H9 (cell line): ENCODE measurements around the gene TRIP10. TPM values are rescaled to one million over a fixed set of nuclear protein-coding genes. Genes with fewer than 3 reads are reported as not detected.
A peak's percentile ranks its signal among the peaks of the same experiment; 100 is the strongest.

Source experiments
- DNase-seq: peaks from one replicate; pipeline ENCODE4 v3.0.0-alpha.2; 2017
- H2AFZ ChIP-seq: one replicate; pipeline ENCODE4 v1.6.1; 2013; ENCODE audit warnings: mild to moderate bottlenecking, low read length, control low read depth, moderate library complexity
- H2AK5ac ChIP-seq: 2 replicates; pipeline ENCODE4 v1.6.1; 2013; ENCODE audit warnings: low read length, control low read depth, mixed read lengths; ENCODE audit not compliant: insufficient read length
- H2BK120ac ChIP-seq: one replicate; pipeline ENCODE4 v1.6.1; 2013; ENCODE audit warnings: low read depth, mild to moderate bottlenecking, low read length, control low read depth, inconsistent platforms; ENCODE audit not compliant: poor library complexity, severe bottlenecking
- H2BK12ac ChIP-seq: 2 replicates; pipeline ENCODE4 v1.6.1; 2013; ENCODE audit warnings: low read length, control low read depth, mixed read lengths, low read depth; ENCODE audit not compliant: insufficient read length
- H2BK15ac ChIP-seq: 2 replicates; pipeline ENCODE4 v1.6.1; 2013; ENCODE audit warnings: low read depth, low read length, control low read depth
- H2BK20ac ChIP-seq: one replicate; pipeline ENCODE4 v1.6.1; 2013; ENCODE audit warnings: low read depth, mild to moderate bottlenecking, low read length, control low read depth, inconsistent platforms; ENCODE audit not compliant: poor library complexity, severe bottlenecking
- H2BK5ac ChIP-seq: 2 replicates; pipeline ENCODE4 v1.6.1; 2013; ENCODE audit warnings: low read length, control low read depth, mixed read lengths; ENCODE audit not compliant: insufficient read length
- H3K14ac ChIP-seq: 2 replicates; pipeline ENCODE4 v1.6.1; 2013; ENCODE audit warnings: low read length, control low read depth; ENCODE audit not compliant: insufficient read depth
- H3K18ac ChIP-seq: 2 replicates; pipeline ENCODE4 v1.6.1; 2013; ENCODE audit warnings: low read depth, mild to moderate bottlenecking, mixed read lengths, low read length, control low read depth; ENCODE audit not compliant: insufficient read length
- H3K23ac ChIP-seq: 2 replicates; pipeline ENCODE4 v1.6.1; 2013; ENCODE audit warnings: low read length, control low read depth, mixed read lengths, low read depth; ENCODE audit not compliant: insufficient read length
- H3K23me2 ChIP-seq: 2 replicates; pipeline ENCODE4 v1.6.1; 2013; ENCODE audit warnings: low read depth, mild to moderate bottlenecking, mixed read lengths, low read length, control low read depth; ENCODE audit not compliant: insufficient read length, poor library complexity, severe bottlenecking
- H3K27ac ChIP-seq: 2 replicates; pipeline ENCODE4 v1.5.1; 2013; ENCODE audit warnings: low read length, control low read depth, mixed read lengths, low read depth; ENCODE audit not compliant: insufficient read length
- H3K27me3 ChIP-seq: 2 replicates; pipeline ENCODE4 v1.6.1; 2013; ENCODE audit warnings: low read length, control low read depth, inconsistent platforms; ENCODE audit not compliant: insufficient read depth
- H3K4ac ChIP-seq: 2 replicates; pipeline ENCODE4 v1.6.1; 2013; ENCODE audit warnings: low read depth, mild to moderate bottlenecking, control low read depth, inconsistent platforms, low read length, moderate library complexity
- H3K4me1 ChIP-seq: 2 replicates; pipeline ENCODE4 v1.6.1; 2013; ENCODE audit warnings: low read length, control low read depth, inconsistent platforms; ENCODE audit not compliant: insufficient read depth
- H3K4me2 ChIP-seq: 2 replicates; pipeline ENCODE4 v1.6.1; 2013; ENCODE audit warnings: low read length, control low read depth, mixed read lengths; ENCODE audit not compliant: insufficient read length, insufficient read depth
- H3K56ac ChIP-seq: 2 replicates; pipeline ENCODE4 v1.6.1; 2013; ENCODE audit warnings: low read depth, mild to moderate bottlenecking, mixed read lengths, low read length, control low read depth; ENCODE audit not compliant: insufficient read length
- H3K79me1 ChIP-seq: 2 replicates; pipeline ENCODE4 v1.6.1; 2013; ENCODE audit warnings: low read depth, mild to moderate bottlenecking, moderate library complexity, low read length, control low read depth, inconsistent platforms; ENCODE audit not compliant: insufficient read depth, poor library complexity, severe bottlenecking
- H3K79me2 ChIP-seq: 2 replicates; pipeline ENCODE4 v1.6.1; 2013; ENCODE audit warnings: low read length, control low read depth, inconsistent platforms; ENCODE audit not compliant: insufficient read depth
- H3K9ac ChIP-seq: 2 replicates; pipeline ENCODE4 v1.6.1; 2013; ENCODE audit warnings: low read length, control low read depth, mixed read lengths; ENCODE audit not compliant: insufficient read length; ENCODE audit errors: extremely low read depth
- H3K9me3 ChIP-seq: one replicate; pipeline ENCODE4 v1.6.1; 2013; ENCODE audit warnings: low read depth, low read length, inconsistent platforms; ENCODE audit not compliant: control insufficient read depth
- H3T11ph ChIP-seq: one replicate; pipeline ENCODE4 v1.6.1; 2013; ENCODE audit warnings: mild to moderate bottlenecking, low read length, control low read depth, inconsistent platforms
- H4K20me1 ChIP-seq: one replicate; pipeline ENCODE4 v1.6.1; 2013; ENCODE audit not compliant: control insufficient read depth, insufficient read length, insufficient read depth
- H4K5ac ChIP-seq: 2 replicates; pipeline ENCODE4 v1.6.1; 2013; ENCODE audit warnings: low read depth, mild to moderate bottlenecking, mixed read lengths, low read length, control low read depth; ENCODE audit not compliant: insufficient read length
- H4K8ac ChIP-seq: replicated peaks from 2 replicates; pipeline ENCODE4 v1.6.1; 2013; ENCODE audit warnings: low read length, control low read depth, mixed read lengths, low read depth; ENCODE audit not compliant: insufficient read length
- H4K91ac ChIP-seq: 2 replicates; pipeline ENCODE4 v1.6.1; 2013; ENCODE audit warnings: low read depth, mild to moderate bottlenecking, moderate library complexity, mixed read lengths, low read length, control low read depth; ENCODE audit not compliant: insufficient read length
- H3K27ac Mint-ChIP-seq, 3 experiments: 2 replicates in 2 of 3; 3 replicates in 1 of 3; pipeline ENCODE4 v1.8.0; 2020 to 2021; ENCODE audit warnings: mixed read lengths in 3 of 3, mild to moderate bottlenecking in 1 of 3, moderate library complexity in 1 of 3
- H3K27me3 Mint-ChIP-seq: 2 replicates; pipeline ENCODE4 v1.8.0; 2021; ENCODE audit warnings: low read depth, mild to moderate bottlenecking, moderate library complexity, mixed read lengths
- H3K36me3 Mint-ChIP-seq, 3 experiments: 2 replicates in 2 of 3; 3 replicates in 1 of 3; pipeline ENCODE4 v1.8.0; 2020 to 2021; ENCODE audit warnings: low read depth in 3 of 3, mixed read lengths in 3 of 3; ENCODE audit not compliant: insufficient read depth in 1 of 3
- H3K4me1 Mint-ChIP-seq, 2 experiments: 2 replicates each; pipeline ENCODE4 v1.8.0; 2020; ENCODE audit warnings: mixed read lengths in 2 of 2
- H3K4me3 Mint-ChIP-seq, 2 experiments: 2 replicates in 1 of 2; 3 replicates in 1 of 2; pipeline ENCODE4 v1.8.0; 2020 to 2021; ENCODE audit warnings: mild to moderate bottlenecking in 2 of 2, mixed read lengths in 2 of 2, moderate library complexity in 1 of 2
- H3K9me3 Mint-ChIP-seq, 2 experiments: 2 replicates in 1 of 2; 3 replicates in 1 of 2; pipeline ENCODE4 v1.8.0; 2020; ENCODE audit warnings: mild to moderate bottlenecking in 2 of 2, mixed read lengths in 2 of 2, moderate library complexity in 1 of 2
- WGBS: extraction: QIAGEN DNeasy Blood & Tissue Kit; methylation state at CpG from one replicate; pipeline ENCODE4 v1.1.7; 2013; ENCODE audit warnings: missing lambda C conversion rate, low lambda C conversion rate, mixed read lengths; ENCODE audit not compliant: insufficient read length; ENCODE audit errors: extremely low coverage; 5-methylcytosine and 5-hydroxymethylcytosine counted together
- total RNA-seq: library from RNA; stranded (reverse); gene quantifications from 2 replicates; pipeline ENCODE4 v1.2.1, GENCODE V29; 2021
- TF ChIP-seq, protein P1 (sequence below): fragments of 200-600 bp; sonication (generic); conservative IDR thresholded peaks from 3 replicates; pipeline ENCODE4 v1.8.0; 2021; ENCODE audit warnings: antibody characterized with exemption, mild to moderate bottlenecking

The TRIP10 gene
- total RNA-seq, 1 experiment from 2014 or later = 56.4 TPM

DNA sequence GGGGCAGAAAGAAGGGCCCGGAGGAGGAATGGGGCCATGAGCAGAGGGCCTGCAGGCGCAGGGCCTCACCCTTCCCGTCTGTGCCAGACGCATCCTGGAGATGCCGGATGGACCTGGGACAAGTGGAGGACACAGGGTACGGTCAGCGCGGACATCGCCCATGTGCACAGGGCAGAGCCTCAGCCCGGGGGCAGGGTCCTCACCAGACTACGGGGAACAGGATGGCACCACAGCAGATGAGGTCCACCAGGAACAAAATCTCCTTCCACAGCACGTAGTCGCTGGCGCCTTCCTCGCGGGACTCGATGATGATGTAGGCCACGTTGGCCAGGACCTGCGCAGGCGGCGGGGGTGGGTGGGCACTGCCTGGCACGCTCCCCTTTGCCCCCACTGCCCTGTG lies 7.7 kb upstream of the TRIP10 start:
- no peaks in the 10 kb centered on the region for H3K79me1 ChIP-seq
- H3K79me2 ChIP-seq = no peaks in the 10 kb centered on the region
- no peak overlapping the region for H3K4ac ChIP-seq
- Mint-ChIP-seq H3K27ac (no peak overlapping the region), H3K4me1 (peaks cover 17 to 28% of the 10 kb centered on the region in 2 experiments), H3K4me3 (no peak overlapping the region), H3K36me3 (peaks cover 5 to 16% (median 12%) of the 10 kb centered on the region in 3 experiments), H3K9me3 (no peaks in the 10 kb centered on the region), H3K27me3 (no peaks in the 10 kb centered on the region; the same call in 1 of the 2 replicates)
- no peak overlapping the region for H4K5ac ChIP-seq
- no CpG with 5 or more reads among the region's 22 CpGs for WGBS
- H3K27me3 ChIP-seq = no peaks in the 10 kb centered on the region
- no peak overlapping the region for H3K23ac ChIP-seq
- DNase-seq = peak; percentile 25
- no peak overlapping the region for H4K91ac ChIP-seq
- H3K56ac ChIP-seq = no peak overlapping the region
- TF ChIP-seq, protein P1, sequence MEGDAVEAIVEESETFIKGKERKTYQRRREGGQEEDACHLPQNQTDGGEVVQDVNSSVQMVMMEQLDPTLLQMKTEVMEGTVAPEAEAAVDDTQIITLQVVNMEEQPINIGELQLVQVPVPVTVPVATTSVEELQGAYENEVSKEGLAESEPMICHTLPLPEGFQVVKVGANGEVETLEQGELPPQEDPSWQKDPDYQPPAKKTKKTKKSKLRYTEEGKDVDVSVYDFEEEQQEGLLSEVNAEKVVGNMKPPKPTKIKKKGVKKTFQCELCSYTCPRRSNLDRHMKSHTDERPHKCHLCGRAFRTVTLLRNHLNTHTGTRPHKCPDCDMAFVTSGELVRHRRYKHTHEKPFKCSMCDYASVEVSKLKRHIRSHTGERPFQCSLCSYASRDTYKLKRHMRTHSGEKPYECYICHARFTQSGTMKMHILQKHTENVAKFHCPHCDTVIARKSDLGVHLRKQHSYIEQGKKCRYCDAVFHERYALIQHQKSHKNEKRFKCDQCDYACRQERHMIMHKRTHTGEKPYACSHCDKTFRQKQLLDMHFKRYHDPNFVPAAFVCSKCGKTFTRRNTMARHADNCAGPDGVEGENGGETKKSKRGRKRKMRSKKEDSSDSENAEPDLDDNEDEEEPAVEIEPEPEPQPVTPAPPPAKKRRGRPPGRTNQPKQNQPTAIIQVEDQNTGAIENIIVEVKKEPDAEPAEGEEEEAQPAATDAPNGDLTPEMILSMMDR = no peak
- no peak overlapping the region for H4K8ac ChIP-seq
- no peak overlapping the region for H3K18ac ChIP-seq
- no peak overlapping the region for H2BK120ac ChIP-seq
- H3K4me1 ChIP-seq = no peaks in the 10 kb centered on the region; the same call in 1 of the 2 replicates
- H3K9me3 ChIP-seq = no peaks in the 10 kb centered on the region
- H2AK5ac ChIP-seq = no peak overlapping the region
- H3K27ac ChIP-seq = no peak overlapping the region
- no peak overlapping the region for H2BK5ac ChIP-seq
- no peak overlapping the region for H3T11ph ChIP-seq
- no peak overlapping the region for H2BK12ac ChIP-seq
- H4K20me1 ChIP-seq = peaks cover 2% of the 10 kb centered on the region
- H3K9ac ChIP-seq = no peak overlapping the region
- H3K14ac ChIP-seq = no peak overlapping the region
- H2BK20ac ChIP-seq = no peak overlapping the region
- H3K23me2 ChIP-seq = peaks cover 13% of the 10 kb centered on the region
- H2AFZ ChIP-seq = no peak overlapping the region
- no peak overlapping the region for H2BK15ac ChIP-seq
- H3K4me2 ChIP-seq = no peak overlapping the region
